AG08396 (cell line): ENCODE results near the gene KLHL18.
"Not testable (repeated sequence)": the region's sequence is repeated elsewhere in the genome, so short reads cannot be mapped to it uniquely, and the experiment has no call there.

Experiments used
- DNase-seq: peaks from one replicate; pipeline ENCODE4 v3.0.0; 2012; ENCODE audit warnings: low spot score, mixed read lengths

KLHL18 gene

DNA sequence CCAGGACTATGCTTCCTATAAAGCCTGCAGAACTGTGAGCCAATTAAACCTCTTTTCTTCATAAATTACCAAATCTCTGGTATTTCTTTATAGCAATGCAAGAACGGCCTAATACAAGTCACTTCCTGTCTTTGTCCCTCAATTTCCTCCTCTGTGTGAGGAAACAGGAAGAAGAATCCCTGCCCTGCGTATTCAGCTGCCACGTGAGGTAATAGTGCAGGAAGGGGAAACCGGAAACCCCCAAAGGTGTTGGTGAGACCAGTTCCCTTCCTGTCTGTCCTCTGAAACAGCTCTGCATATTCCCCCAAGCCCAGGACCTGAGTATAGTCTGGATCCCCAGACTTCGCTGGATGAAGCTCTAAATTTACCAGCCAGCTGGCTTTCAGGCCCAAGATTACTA, 80.0 kb downstream of the KLHL18 start:
- DNase-seq = no peak

DNA sequence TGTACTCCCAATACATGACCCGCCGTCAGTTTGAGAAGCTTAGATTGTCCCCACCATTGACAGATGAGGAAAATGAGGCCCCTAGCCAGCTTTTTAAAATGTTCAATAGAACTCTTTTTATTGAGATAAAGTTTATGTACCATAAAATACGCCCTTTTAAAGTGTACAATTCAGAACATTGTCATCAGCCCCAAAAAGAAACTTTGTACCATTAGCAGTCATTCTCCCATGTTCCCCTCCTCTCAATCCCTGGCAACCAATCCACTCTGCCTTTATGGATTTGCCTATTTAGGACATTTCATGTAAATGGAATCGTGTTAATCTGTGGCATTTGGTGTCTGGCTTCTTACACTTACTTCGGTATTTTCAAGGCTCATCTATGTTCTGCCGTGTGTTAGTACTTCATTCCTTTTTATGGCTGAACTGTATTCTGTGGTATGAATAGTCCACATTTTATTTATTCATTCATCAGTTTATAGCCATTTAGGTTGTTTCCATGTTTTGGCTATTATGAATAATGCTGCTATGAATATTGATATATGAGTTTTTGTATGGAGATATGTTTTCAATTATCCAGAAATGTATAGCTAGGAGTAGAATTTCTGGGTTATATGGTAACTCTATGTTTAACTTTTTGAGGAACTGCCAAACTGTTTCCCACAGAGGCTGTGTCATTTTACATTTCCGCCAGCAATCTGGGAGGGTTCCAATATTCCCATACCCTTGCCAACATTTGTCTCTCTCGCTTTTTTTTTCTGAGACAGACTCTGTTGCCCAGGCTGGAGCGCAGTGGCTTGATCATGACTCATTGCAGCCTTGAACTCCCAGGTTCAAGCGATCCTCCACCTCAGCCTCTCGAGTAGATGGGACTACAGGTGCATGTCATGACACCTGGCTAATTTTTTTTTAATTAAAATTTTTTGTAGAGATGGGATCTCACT, 82.7 kb downstream of the KLHL18 start:
- DNase-seq = peak; percentile 49

DNA sequence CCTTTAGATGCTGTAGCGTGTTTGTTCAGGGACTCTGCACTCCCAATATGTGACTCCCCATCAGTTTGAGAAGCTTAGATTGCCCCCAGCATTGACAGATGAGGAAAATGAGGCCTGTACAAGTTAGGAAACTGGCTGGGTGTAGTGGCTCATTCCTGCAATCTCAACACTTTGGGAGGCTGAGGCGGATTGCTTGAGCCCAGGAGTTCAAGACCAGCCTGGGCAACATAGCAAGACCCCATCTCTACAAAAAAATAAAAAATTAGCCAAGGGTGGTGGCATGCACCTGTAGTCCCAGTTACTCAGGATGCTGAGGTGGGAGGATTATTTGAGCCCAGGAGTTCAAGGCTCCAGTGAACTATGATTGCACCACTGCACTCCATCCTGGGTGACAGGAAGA, 84.1 kb downstream of the KLHL18 start:
- DNase-seq = no peak

GRCh38 chr3:47367631-47368030, 84.9 kb downstream of the KLHL18 start:
- no peak for DNase-seq

DNA sequence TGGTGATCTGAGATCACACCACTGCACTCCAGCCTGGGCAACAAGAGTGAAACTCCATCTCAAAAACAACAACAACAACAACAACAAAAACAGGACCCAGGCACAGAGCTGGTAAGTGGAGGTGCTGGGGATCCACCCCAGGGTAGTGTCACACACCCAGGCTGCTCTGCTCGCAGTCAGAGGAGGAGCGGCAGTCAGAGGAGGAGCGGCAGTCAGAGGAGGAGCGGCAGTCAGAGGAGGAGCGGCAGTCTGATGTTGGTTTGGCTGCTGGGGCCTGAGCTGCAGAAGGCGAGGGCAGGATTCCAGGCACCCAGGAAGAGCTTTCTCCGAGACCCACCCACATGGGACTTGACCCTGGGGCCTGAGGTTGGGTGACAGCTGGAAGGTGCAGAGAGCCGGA, 87.3 kb downstream of the KLHL18 start:
- DNase-seq = not testable (repeated sequence)

- DNase-seq = peak; percentile 52
These were observed 88.3 kb downstream of the KLHL18 start for GRCh38 chr3:47370887-47371697.

DNA sequence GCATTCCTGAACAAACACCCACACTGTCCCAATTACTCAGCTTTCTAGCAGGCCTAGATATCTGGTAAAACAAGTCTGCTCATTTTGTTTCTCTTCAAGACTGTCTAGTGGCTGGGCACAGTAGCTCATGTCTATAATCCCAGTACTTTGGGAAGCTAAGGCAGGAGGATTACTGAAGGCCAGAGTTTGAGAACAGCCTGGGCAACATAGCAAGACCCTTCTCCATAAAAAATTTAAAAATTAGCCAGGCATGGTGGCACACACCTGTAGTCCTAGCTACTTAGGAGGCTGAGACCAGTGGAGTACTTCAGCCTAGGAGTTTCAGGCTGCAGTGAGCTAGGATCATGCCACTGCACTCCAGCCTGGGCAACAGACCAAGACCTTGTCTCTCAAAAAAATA, 91.8 kb downstream of the KLHL18 start:
- no peak for DNase-seq

DNA sequence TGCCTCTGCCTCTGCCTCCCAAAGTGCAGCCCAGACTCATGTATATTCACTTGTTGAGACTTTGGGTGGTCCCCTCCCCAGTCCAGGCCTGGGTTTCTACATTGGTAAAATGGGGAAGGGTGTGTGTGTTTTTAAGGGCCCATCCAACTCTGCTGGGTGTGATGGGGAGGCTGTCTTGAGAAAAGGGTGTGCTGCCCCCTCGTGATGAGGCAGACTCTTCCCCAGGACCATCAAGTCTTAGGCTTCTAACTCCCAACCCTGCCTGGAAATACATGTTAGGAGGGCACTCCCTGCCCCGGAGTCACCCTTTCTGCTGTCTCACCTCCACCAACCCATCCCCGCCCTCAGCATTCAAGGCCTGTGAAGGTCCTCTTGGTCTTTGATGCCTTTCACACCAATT, 93.6 kb downstream of the KLHL18 start:
- no peak for DNase-seq

GRCh38 chr3:47377186-47377585, 94.4 kb downstream of the KLHL18 start:
- DNase-seq = no peak

DNA sequence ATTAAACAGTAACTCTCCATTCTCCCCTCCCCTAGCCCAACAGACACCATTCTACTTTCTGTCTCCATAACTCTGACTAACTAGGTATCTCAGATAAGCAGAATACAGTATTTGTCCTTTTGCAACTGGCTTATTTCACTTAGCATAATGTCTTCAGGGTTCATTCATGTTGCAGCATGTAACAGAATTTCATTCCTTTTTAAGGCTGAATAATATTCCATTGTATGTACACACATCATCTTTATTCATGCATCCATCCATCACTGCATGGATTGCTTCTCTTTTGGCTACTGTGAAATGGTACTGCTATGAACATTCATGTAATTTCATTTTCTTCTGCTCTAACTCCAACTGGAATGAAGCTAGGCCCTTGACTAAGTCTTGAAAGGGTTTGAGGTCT, 96.1 kb downstream of the KLHL18 start:
- no peak for DNase-seq

DNA sequence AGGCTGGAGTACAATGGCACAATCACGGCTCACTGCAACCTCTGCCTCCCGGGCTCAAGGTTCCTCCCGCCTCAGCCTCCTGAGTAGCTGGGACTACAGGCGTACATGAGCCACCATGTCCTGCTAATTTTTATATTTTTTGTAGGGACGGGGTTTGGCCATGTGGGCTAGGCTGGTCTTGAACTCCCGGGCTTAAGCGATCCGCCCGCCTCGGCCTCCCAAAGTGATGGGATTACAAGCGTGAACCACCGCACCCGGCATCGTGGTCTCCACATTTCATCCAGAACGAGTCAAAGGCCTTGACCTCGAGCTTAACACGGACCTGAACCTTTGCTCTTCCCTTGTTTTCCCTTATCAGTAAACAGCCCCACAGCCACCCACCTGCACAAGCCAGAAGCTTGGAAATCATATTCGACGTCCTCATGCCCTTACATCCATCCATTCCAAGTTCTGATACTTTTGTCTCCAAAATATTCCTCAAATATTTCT, 96.7 kb downstream of the KLHL18 start:
- no peak for DNase-seq

DNA sequence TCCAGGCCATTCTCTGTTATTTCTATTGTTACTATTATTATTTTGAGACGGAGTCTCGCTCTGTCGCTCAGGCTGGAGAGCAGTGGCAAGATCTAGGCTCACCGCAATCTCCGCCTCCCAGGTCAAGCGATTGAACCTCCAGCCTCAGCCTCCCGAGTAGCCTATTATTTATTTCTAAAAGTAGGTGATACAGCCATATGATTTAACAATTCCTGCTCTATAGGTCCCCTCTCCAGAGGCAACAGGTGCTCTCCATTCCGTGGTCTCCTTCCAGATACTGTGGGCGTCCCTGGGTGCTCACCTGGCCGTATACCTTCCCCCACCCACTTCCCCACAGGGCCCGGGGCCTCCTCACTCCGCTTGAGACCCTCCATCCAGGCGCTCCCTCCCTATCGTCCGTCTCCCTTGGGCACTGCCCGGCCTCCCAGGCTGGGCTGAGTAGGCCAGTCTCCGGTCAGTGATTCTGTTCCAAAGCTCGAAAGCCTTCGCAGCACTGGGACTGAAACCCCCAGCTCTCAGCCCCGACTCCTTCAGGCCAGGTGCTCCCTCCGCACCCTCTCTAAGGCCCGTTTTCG, 97.4 kb downstream of the KLHL18 start:
- no peak for DNase-seq

DNA sequence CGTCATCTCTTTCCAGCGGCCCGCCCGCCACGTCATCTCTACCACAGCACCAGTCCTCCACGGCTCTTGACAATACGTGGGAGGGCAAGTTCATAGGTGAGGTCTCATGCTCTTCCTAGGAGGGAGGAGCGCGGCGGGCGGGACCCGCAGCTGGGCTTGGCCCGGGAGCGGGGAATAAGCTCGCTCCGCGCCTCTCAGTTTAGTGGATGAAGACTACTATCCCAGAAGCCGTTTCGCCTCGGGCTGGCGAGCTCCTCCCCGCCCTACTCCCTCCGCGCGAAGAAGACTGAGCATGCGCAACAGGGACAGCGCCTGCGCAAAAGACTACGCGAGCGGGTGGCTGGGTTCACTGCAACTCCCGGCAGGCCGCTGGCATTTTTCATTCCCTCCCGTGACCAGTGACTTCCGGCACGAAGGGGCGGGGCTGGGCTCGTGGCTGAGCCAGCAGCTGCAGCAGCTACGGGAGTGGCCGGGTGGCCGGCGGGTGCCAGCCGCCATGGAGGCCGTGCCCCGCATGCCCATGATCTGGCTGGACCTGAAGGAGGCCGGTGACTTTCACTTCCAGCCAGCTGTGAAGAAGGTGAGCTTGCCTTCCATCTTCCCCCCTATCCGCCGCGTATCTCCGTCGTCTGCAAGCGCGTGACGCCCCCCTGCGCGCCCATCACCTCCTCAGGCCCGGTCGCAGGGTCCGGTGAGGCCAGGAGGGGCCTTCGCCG, 98.0 kb downstream of the KLHL18 start, which contains the start of gene PTPN23:
PTPN23 (plus strand) TSS at position 421 of the 716 bp plus-strand sequence; CDS start at position 497, 76 bp downstream.
- peak; percentile 99 for DNase-seq

GRCh38 chr3:47381317-47382157, 98.8 kb downstream of the KLHL18 start:
- DNase-seq = peak; percentile 93

DNA sequence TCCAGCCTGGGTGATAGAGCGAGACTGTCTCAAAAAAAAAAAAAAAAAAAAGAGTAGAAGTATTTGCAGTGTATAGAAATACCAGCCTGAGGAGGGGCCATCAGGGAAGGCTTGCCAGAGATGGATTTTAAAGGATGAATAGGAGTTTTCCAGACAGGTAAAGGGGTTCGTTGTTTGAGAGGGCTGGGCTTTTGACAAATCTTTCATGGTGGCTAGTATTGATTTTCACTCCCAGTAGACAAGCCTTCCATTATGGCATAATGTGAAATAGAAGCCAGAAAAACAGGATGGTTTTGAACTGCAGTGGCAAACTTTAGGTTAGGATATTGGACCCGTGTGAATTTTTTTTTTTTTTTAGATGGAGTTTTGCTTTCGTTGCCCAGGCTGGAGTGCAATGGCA, 101.7 kb downstream of the KLHL18 start:
- DNase-seq = no peak

- DNase-seq = no peak
These were observed 102.3 kb downstream of the KLHL18 start for GRCh38 chr3:47385007-47385406.

GRCh38 chr3:47385796-47386195, 103.1 kb downstream of the KLHL18 start:
- DNase-seq = no peak

GRCh38 chr3:47392933-47393332, 110.2 kb downstream of the KLHL18 start:
- DNase-seq = no peak

- peak; percentile 15 for DNase-seq
These were observed 111.6 kb downstream of the KLHL18 start for GRCh38 chr3:47394140-47394870.

DNA sequence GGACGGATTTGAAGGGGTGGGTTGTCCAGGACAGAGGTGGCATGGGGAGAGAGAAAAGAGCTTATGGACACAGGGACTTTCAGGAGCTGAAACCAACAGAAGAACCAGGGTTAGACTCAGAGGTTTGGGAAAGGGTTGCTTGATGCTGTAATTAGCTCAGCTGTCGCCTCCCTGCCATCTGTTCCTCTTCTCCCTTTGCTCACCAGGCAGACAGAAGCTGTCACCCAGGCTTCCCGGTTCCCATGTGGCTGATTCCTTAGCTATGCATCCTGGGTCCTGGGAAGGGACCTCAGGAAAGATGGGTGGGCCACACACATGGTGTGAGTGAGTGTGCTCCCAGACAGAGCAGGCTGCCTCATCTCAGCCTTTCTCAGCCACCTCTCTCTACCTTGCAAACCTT, 112.1 kb downstream of the KLHL18 start:
- DNase-seq = no peak
